GM13976 (cell line): ENCODE measurements around the gene ZSCAN20.

Source experiments
- DNase-seq: peaks from one replicate; pipeline ENCODE4 v3.0.0; 2012; ENCODE audit warnings: low spot score
- in situ Hi-C: fragments of 300-500 bp; cut with MboI; formaldehyde crosslinking; loops from one replicate; pipeline ENCODE4 v1.12.0; 2022; ENCODE audit warnings: low sequenced_read_pairs, mixed read lengths, inconsistent platforms; ENCODE audit not compliant: unreplicated experiment
- TF ChIP-seq, protein P1 (sequence below): IDR thresholded peaks from 2 replicates; pipeline ENCODE4 v1.5.1; 2012; ENCODE audit warnings: borderline replicate concordance, mild to moderate bottlenecking; ENCODE audit not compliant: insufficient read depth; ENCODE audit errors: extremely low read depth, missing control alignments, control extremely low read depth

ZSCAN20 gene

DNA sequence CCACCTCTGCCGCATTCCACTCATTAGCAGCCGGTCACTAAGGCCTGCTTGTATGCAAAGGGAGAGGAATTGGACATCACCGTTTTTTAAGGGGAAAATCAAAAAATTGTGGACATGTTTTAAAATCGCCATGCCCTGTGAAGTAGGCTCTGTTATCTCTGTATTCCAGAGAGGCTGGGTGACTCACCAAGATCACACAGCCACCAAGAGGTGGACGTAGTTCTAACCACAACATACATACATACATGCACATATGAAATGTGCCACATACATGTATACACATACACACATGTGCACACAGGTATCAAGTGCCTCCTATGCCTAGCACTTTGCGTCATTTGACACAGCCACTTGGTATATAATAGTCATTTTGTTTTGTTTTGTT is 16.0 kb upstream of the ZSCAN20 start:
- TF ChIP-seq, protein P1, sequence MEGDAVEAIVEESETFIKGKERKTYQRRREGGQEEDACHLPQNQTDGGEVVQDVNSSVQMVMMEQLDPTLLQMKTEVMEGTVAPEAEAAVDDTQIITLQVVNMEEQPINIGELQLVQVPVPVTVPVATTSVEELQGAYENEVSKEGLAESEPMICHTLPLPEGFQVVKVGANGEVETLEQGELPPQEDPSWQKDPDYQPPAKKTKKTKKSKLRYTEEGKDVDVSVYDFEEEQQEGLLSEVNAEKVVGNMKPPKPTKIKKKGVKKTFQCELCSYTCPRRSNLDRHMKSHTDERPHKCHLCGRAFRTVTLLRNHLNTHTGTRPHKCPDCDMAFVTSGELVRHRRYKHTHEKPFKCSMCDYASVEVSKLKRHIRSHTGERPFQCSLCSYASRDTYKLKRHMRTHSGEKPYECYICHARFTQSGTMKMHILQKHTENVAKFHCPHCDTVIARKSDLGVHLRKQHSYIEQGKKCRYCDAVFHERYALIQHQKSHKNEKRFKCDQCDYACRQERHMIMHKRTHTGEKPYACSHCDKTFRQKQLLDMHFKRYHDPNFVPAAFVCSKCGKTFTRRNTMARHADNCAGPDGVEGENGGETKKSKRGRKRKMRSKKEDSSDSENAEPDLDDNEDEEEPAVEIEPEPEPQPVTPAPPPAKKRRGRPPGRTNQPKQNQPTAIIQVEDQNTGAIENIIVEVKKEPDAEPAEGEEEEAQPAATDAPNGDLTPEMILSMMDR = no peak
- DNase-seq = no peak
- in situ Hi-C loops = no loop called here

DNA sequence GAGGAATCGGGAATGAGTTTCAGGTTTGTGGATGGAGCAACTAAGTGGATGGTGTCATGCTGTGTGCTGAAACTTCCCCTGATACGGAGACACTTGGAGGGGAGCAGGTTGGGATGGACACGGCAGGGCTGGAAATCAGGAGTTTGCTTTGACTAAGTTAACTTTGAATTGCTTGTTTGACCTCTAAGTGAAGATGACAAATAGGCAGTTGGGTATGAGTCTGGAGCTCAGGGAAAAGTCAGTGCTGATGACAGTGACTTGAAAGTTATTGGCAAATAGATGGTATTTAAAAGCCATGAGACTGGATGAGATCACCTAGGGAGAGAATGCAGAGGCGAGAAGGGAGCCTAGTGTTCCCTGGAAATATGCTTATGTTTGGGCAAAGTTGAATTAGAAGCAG is 12.8 kb upstream of the ZSCAN20 start:
- no peak for DNase-seq
- in situ Hi-C loops = no loop called here
- TF ChIP-seq, protein P1 = no peak

DNA sequence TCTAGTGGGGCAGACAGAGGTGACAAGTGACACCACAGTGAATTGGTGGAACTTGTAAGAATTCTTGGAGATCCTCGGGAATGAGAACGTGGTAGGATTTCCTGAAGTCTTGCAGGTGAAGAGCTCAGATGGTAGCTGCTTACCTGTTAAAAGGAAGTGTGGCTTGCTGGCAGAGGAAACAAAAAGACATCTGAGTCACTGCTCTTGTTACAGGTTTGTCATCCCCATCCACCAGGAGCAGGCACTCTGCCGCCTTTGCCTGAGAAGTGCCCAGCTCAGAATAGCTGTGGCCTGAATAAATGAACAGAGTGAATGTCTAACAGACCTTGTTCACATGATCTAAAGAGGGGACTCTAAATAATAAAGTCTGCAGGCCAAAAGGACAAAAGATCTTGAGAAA is 12.3 kb upstream of the ZSCAN20 start:
- no peak for DNase-seq
- TF ChIP-seq, protein P1 = no peak
- in situ Hi-C loops = no loop called here

DNA sequence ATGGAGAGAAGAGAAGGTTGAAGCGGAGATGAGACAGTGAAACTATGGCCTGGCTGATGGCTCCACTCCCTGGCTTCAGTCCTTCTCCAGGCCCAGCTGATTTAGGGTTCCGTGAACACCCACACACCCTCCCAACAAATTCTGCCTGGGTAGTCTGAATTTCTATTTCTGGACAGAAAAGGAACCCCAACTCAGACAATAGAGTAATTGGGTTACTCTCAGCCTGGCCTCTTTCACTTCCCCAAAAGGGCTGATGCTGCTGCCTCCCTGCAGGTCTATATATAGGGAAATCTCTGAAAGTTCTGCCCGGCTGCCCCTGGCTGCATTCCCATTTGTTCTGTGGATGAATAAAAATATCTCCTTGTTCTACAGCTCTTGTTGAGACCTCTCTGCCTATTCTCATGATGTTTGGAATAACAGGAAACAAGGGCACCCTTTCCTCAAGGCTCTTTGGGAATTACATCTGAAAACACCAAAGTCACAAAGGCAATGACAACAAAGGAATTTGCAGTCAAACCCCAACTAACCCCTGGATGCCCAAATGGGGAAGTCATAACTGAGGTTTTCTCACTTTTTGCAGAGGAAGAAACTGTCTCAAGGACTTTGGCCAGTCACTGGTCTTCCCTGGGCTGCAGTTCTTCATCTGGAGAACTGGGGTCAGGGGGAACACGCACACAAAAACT is 11.4 kb upstream of the ZSCAN20 start:
- in situ Hi-C loops = no loop called here

DNA sequence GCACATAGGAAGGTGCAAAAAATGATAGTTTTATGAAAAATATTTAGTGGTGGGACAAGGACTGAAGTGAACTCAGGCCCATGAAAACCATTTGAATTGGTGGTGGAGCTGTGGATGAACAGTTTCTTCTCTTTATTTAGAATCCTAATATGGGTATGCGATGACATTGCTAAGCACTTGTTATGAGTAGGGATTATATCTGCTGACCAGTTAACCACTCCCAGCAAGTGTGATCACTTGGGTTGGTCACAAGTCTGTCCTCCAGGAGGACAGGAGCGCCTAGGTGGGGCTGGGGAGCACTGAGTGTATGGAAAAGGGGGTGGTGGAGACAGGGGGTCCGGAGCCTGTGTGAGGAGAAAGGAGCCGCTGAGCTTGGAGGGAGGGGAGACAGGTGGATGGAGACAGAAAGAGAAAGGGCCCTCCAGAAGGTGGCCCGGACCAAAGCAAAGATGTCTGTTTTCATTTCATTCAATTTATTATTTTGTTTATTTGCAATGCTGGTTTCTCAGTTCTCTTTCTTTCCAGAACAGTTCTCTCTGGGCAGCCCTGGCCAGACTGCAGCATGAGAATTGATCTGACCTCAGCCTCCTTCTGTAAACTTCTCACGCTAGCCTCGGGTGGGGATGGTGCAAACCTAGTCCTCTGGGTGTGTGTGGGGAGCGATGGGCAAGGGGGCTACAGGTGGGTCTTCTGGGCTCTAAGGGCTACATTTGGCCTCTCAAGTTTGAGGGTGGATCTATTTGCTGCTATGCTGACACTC is 9.9 kb upstream of the ZSCAN20 start:
- DNase-seq = no peak
- TF ChIP-seq, protein P1 = no peak
- in situ Hi-C loops = no loop called here

More for the DNA sequence above, 11.4 kb upstream of the ZSCAN20 start:
- peak; percentile 65 for DNase-seq
- TF ChIP-seq, protein P1 = no peak

DNA sequence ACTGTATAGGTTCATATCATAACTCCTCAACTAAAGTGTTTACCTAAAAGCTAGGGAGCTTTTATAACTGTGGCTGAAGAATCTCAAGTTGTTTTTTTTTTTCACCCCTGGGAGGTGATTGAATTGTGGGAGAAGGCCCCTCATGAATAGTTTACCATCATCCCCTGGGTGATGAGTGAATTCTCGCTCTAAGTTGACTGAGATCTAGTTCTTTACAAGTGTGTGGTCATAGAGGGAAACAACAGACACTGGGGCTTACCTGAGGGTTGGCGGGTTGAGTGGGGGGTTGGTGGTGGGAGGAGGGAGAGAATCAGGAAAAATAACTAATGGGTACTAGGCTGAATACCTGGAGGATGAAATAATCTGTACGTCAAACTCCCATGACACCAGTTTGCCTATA is 7.9 kb upstream of the ZSCAN20 start:
- no peak for DNase-seq
- TF ChIP-seq, protein P1 = no peak
- in situ Hi-C loops = no loop called here
